ENCODE results near the gene HCFC2. TPM values are rescaled to one million over a fixed set of nuclear protein-coding genes. Genes with fewer than 3 reads are reported as not detected.

The HCFC2 gene
- total and polyA plus RNA-seq, 2 of the 4 experiments (the other 2 are of a cell fraction) = 12.0 to 34.2 TPM

- ATAC-seq (ENCODE audit: low read depth) (no peak), DNase-seq (no peak)
- H2BK5ac ChIP-seq (ENCODE audit: low read depth, low read length, poor library complexity, severe bottlenecking) = peak overlapping the region; percentile 97
- ChIA-PET POLR2A (ENCODE audit: unreplicated experiment) (interaction anchor here (0.6 kb wide), 1 partner anchor 99 kb away, joined by 3 read pairs; the partner anchor contains the start of gene TDG), CTCF (interaction anchor here (1.6 kb wide), 1 partner anchor 44 kb away, joined by 5 read pairs; no protein-coding TSS in a partner anchor)
- 0 out of 2 replicates have a peak overlapping the region, but pooled peaks have one; percentile 10 for H3K18ac ChIP-seq (ENCODE audit: low read depth, low read length)
- peaks cover 2% of the 10 kb centered on the region for H3K4me1 ChIP-seq (ENCODE audit: control insufficient read depth, insufficient read depth, low read length)
- peak overlapping the region; percentile 46; the same call in 1 of the 2 replicates for H4K5ac ChIP-seq (ENCODE audit: low read depth, low read length)
- H3K4me3 ChIP-seq (ENCODE audit: insufficient read depth, low read depth, low read length) = peak overlapping the region; percentile 89
- H3K27me3 ChIP-seq (ENCODE audit: control insufficient read depth, insufficient read depth, low read length) = no peaks in the 10 kb centered on the region
- no peak overlapping the region for H2BK20ac ChIP-seq (ENCODE audit: low read depth, low read length)
- H2AFZ ChIP-seq (replicated peaks; ENCODE audit: low read length, poor library complexity) = peak overlapping the region; percentile 100
- H2AK5ac ChIP-seq (ENCODE audit: low read depth, low read length) = peak overlapping the region; percentile 73; the same call in 1 of the 2 replicates
- peaks cover 7% of the 10 kb centered on the region for H3K36me3 ChIP-seq (ENCODE audit: control insufficient read depth, insufficient read depth, low read length)
- peak overlapping the region; percentile 84; the same call in 1 of the 2 replicates for H3K56ac ChIP-seq (ENCODE audit: extremely low read depth, insufficient read depth, low read length)
- H3K4me2 ChIP-seq (ENCODE audit: low read depth, low read length) = peak overlapping the region; percentile 94
- peak overlapping the region; percentile 91 for H3K23ac ChIP-seq (ENCODE audit: low read depth, low read length)
- no peaks in the 10 kb centered on the region; the same call in 1 of the 2 replicates for H4K20me1 ChIP-seq (ENCODE audit: insufficient read depth, low read length)
- peak overlapping the region; percentile 60 for H2BK120ac ChIP-seq (ENCODE audit: low read depth, low read length)
- no peaks in the 10 kb centered on the region for H3K9me3 ChIP-seq (ENCODE audit: control insufficient read depth, insufficient read depth, low read length)
- peaks cover 27 to 50% of the 10 kb centered on the region in 2 experiments for H3K79me1 ChIP-seq (ENCODE audit: low read depth in 1 of 2, low read length in 2 of 2)
- peak overlapping the region; percentile 57; the same call in 1 of the 2 replicates for H4K91ac ChIP-seq (ENCODE audit: insufficient read depth, low read depth, low read length)
- 0 out of 3 replicates have a peak overlapping the region, but pooled peaks have one; percentile 39 for H2BK15ac ChIP-seq (ENCODE audit: low read depth, low read length)
- peak overlapping the region; percentile 98 for H3K27ac ChIP-seq (ENCODE audit: insufficient read depth, low read length)
- WGBS, 2 experiments (ENCODE audit: extremely low coverage in 2 of 2, insufficient read length in 1 of 2) = 3% methylated on average over 29 of the region's 41 CpGs; no CpG with 5 or more reads in 1 of the 2 experiments
- peak overlapping the region; percentile 94 for H2AK9ac ChIP-seq (replicated peaks; ENCODE audit: low read depth, low read length, poor library complexity)
- H3K14ac ChIP-seq (replicated peaks; ENCODE audit: low read depth, low read length) = peak overlapping the region; percentile 93
- dilution Hi-C loops (cut with HindIII; ENCODE audit: low sequenced_read_pairs, unreplicated experiment) (no loop called here), intact Hi-C loops (cut with micrococcal nuclease) (loop anchor here (2.0 to 5.0 kb wide), 4 partner anchors 44 to 222 kb away; partner anchors contain the start of gene TDG), in situ Hi-C loops (cut with MboI; ENCODE audit: low sequenced_read_pairs) (no loop called here)
- peaks cover 5% of the 10 kb centered on the region for H3K9me1 ChIP-seq (ENCODE audit: insufficient read depth, low read length)
- no peak for TF ChIP-seq RFX5 (IDR thresholded peaks at IDR 0.05; ENCODE audit: low read depth, low read length)
- H4K8ac ChIP-seq (ENCODE audit: low read depth in 2 of 2, low read length in 2 of 2) = peak overlapping the region; percentile 57 to 70; a peak in 2 of 4 replicates
- peak overlapping the region; percentile 88 for H3K4ac ChIP-seq (ENCODE audit: low read depth, low read length)
- no TSS peak for BruUV-seq (replicated peaks)
- H3K9ac ChIP-seq (ENCODE audit: low read depth, low read length) = peak overlapping the region; percentile 89
These were observed 604 bp downstream of the HCFC2 start for GRCh38 chr12:104064842-104065427.

Data from IMR-90 (cell line).